H1 (cell line): ENCODE data around the gene SNRPD3. TPM values are rescaled to one million over a fixed set of nuclear protein-coding genes. Genes with fewer than 3 reads are reported as not detected.
A peak's percentile ranks its signal among the peaks of the same experiment; 100 is the strongest.
"Not testable (repeated sequence)": the region's sequence is repeated elsewhere in the genome, so short reads cannot be mapped to it uniquely, and the experiment has no call there.

ENCODE experiments used
- CTCF ChIA-PET: fragments of 300-600 bp; sonication (Branson Sonifier 250); formaldehyde crosslinking; loops from one replicate; lab custom pipeline; 2021; ENCODE audit not compliant: partially characterized antibody; lab: Charles Lee
- POLR2A ChIA-PET: fragments of 300-600 bp; sonication (Branson Sonifier 250); formaldehyde crosslinking; loops from one replicate; lab custom pipeline; 2021; ENCODE audit warnings: inconsistent platforms; ENCODE audit not compliant: partially characterized antibody; lab: Charles Lee
- DNase-seq, 2 experiments: peaks; one replicate each; pipeline versions ENCODE4 v3.0.0 to v3.0.0-alpha.2; 2010 to 2022; ENCODE audit warnings: low spot score in 2 of 2, low read depth in 1 of 2, mixed read lengths in 1 of 2
- FAIRE-seq: peaks from 2 replicates; lab custom pipeline; 2011; peaks lifted over from hg19 to GRCh38; lab: Jason Lieb, UNC
- H2AFZ ChIP-seq: 2 replicates; pipeline ENCODE4 v1.8.1; 2012; ENCODE audit warnings: low read length, inconsistent platforms
- H2AK5ac ChIP-seq: 2 replicates; pipeline ENCODE4 v1.6.1; 2013; ENCODE audit warnings: low read depth, low read length
- H2BK120ac ChIP-seq: replicated peaks from 2 replicates; pipeline ENCODE3; 2013; ENCODE audit warnings: low read depth, low read length, inconsistent platforms
- H2BK12ac ChIP-seq: 2 replicates; pipeline ENCODE4 v1.6.1; 2013; ENCODE audit warnings: low read depth, low read length
- H2BK15ac ChIP-seq: 2 replicates; pipeline ENCODE4 v1.6.1; 2013; ENCODE audit warnings: low read length
- H2BK20ac ChIP-seq: 2 replicates; pipeline ENCODE4 v1.6.1; 2013; ENCODE audit warnings: low read length
- H2BK5ac ChIP-seq: 2 replicates; pipeline ENCODE4 v1.6.1; 2013; ENCODE audit warnings: low read depth, low read length
- H3K14ac ChIP-seq: 2 replicates; pipeline ENCODE4 v1.6.1; 2013; ENCODE audit warnings: inconsistent platforms; ENCODE audit not compliant: insufficient read length
- H3K18ac ChIP-seq: 2 replicates; pipeline ENCODE4 v1.6.1; 2013; ENCODE audit warnings: low read length; ENCODE audit errors: extremely low read depth
- H3K23ac ChIP-seq: 2 replicates; pipeline ENCODE4 v1.6.1; 2013; ENCODE audit warnings: inconsistent platforms; ENCODE audit not compliant: insufficient read length
- H3K23me2 ChIP-seq: 2 replicates; pipeline ENCODE4 v1.6.1; 2013; ENCODE audit warnings: low read depth, low read length
- H3K27ac ChIP-seq: 2 replicates; pipeline ENCODE4 v1.6.1; 2011; ENCODE audit warnings: low read depth, low read length, inconsistent platforms
- H3K27me3 ChIP-seq, 4 experiments: replicated peaks in 1 of 4; 1 replicate in 1 of 4; 2 replicates in 3 of 4; pipeline versions ENCODE4 v1.6.1 to v1.8.1; 2011 to 2013; ENCODE audit warnings: low read length in 3 of 4, mild to moderate bottlenecking in 3 of 4, inconsistent platforms in 2 of 4, mixed read lengths in 2 of 4, moderate library complexity in 1 of 4; ENCODE audit not compliant: control insufficient read depth in 3 of 4, insufficient read depth in 3 of 4; ENCODE audit errors: extremely low read depth in 1 of 4
- H3K36me3 ChIP-seq, 4 experiments: 2 replicates each; pipeline versions ENCODE4 v1.6.1 to v1.8.1; 2011 to 2013; ENCODE audit warnings: mild to moderate bottlenecking in 4 of 4, low read length in 3 of 4, moderate library complexity in 2 of 4, control low read depth in 1 of 4, inconsistent platforms in 1 of 4; ENCODE audit not compliant: insufficient read depth in 4 of 4, control insufficient read depth in 2 of 4
- H3K4ac ChIP-seq: replicated peaks from 2 replicates; pipeline ENCODE3; 2013; ENCODE audit warnings: low read length, low read depth, mixed read lengths, inconsistent platforms; ENCODE audit not compliant: insufficient read length
- H3K4me1 ChIP-seq, 4 experiments: replicated peaks in 1 of 4; 1 replicate in 1 of 4; 2 replicates in 3 of 4; pipeline versions ENCODE4 v1.6.1 to v1.8.1; 2011 to 2013; ENCODE audit warnings: low read length in 3 of 4, inconsistent platforms in 2 of 4, mixed read lengths in 1 of 4; ENCODE audit not compliant: insufficient read depth in 4 of 4, control insufficient read depth in 3 of 4
- H3K4me2 ChIP-seq, 2 experiments: 2 replicates each; pipeline versions ENCODE4 v1.6.1 to v1.8.1; 2011 to 2013; ENCODE audit warnings: low read depth in 2 of 2, low read length in 2 of 2, control low read depth in 1 of 2, inconsistent platforms in 1 of 2, mild to moderate bottlenecking in 1 of 2; ENCODE audit not compliant: insufficient read depth in 1 of 2
- H3K4me3 ChIP-seq, 4 experiments: fragments of 200-600, 300-600 bp in 1 of 4; sonication (generic), shearing (Covaris generic), sonication (Bioruptor Twin) in 1 of 4; 2 replicates each; pipeline versions ENCODE4 v1.5.1 to v1.8.1; 2011 to 2016; ENCODE audit warnings: low read length in 4 of 4, low read depth in 3 of 4, control low read depth in 2 of 4, inconsistent platforms in 2 of 4, mild to moderate bottlenecking in 2 of 4, mixed read lengths in 1 of 4, moderate library complexity in 1 of 4; ENCODE audit not compliant: insufficient read depth in 2 of 4; ENCODE audit errors: extremely low read depth in 1 of 4
- H3K56ac ChIP-seq: replicated peaks from 2 replicates; pipeline ENCODE3; 2013; ENCODE audit warnings: low read depth, mild to moderate bottlenecking, mixed read lengths, low read length, inconsistent platforms; ENCODE audit not compliant: insufficient read length
- H3K79me1 ChIP-seq: 2 replicates; pipeline ENCODE4 v1.6.1; 2013; ENCODE audit warnings: low read depth, low read length, control low read depth
- H3K79me2 ChIP-seq, 2 experiments: 2 replicates each; pipeline versions ENCODE4 v1.6.1 to v1.8.1; 2012 to 2013; ENCODE audit warnings: low read length in 2 of 2, mild to moderate bottlenecking in 2 of 2, inconsistent platforms in 1 of 2; ENCODE audit not compliant: insufficient read depth in 2 of 2, control insufficient read depth in 1 of 2
- H3K9ac ChIP-seq, 4 experiments: replicated peaks in 1 of 4; 1 replicate in 1 of 4; 2 replicates in 3 of 4; pipeline versions ENCODE4 v1.6.1 to v1.8.1; 2011 to 2013; ENCODE audit warnings: low read depth in 3 of 4, low read length in 3 of 4, control low read depth in 2 of 4, mild to moderate bottlenecking in 2 of 4, moderate library complexity in 2 of 4, inconsistent platforms in 1 of 4; ENCODE audit errors: extremely low read depth in 1 of 4
- H3K9me3 ChIP-seq, 2 experiments: 2 replicates each; pipeline versions ENCODE4 v1.6.1 to v1.8.1; 2012 to 2013; ENCODE audit warnings: mild to moderate bottlenecking in 2 of 2, moderate library complexity in 2 of 2, control low read depth in 1 of 2, inconsistent platforms in 1 of 2, low read depth in 1 of 2, low read length in 1 of 2, mixed read lengths in 1 of 2; ENCODE audit not compliant: insufficient read depth in 2 of 2
- H4K20me1 ChIP-seq, 2 experiments: replicated peaks in 1 of 2; 2 replicates each; pipeline versions ENCODE3 to v1.8.1; 2011 to 2013; ENCODE audit warnings: inconsistent platforms in 2 of 2, low read length in 2 of 2, mild to moderate bottlenecking in 1 of 2; ENCODE audit not compliant: insufficient read depth in 2 of 2, control insufficient read depth in 1 of 2
- H4K5ac ChIP-seq: 2 replicates; pipeline ENCODE4 v1.6.1; 2013; ENCODE audit warnings: low read length, low read depth, mixed read lengths, inconsistent platforms; ENCODE audit not compliant: insufficient read length
- H4K8ac ChIP-seq: 2 replicates; pipeline ENCODE4 v1.8.0; 2013; ENCODE audit warnings: mild to moderate bottlenecking, moderate library complexity, low read length, inconsistent platforms; ENCODE audit not compliant: insufficient read depth; ENCODE audit errors: extremely low read depth
- H4K91ac ChIP-seq: replicated peaks from 2 replicates; pipeline ENCODE3; 2013; ENCODE audit warnings: low read length, mixed read lengths, inconsistent platforms; ENCODE audit not compliant: insufficient read length
- E2F6 ChIP-seq: IDR thresholded peaks from 2 replicates; pipeline ENCODE4 v1.6.1; 2012; ENCODE audit warnings: inconsistent platforms
- JUND ChIP-seq: IDR thresholded peaks from 2 replicates; pipeline ENCODE4 v1.6.1; 2011; ENCODE audit warnings: mild to moderate bottlenecking, improper control_type of control experiment, low read length
- POLR2A ChIP-seq, 2 experiments: IDR thresholded peaks; 1 replicate in 1 of 2; 2 replicates in 1 of 2; pipeline ENCODE4 v1.6.1; 2011; ENCODE audit warnings: low read depth in 2 of 2, low read length in 2 of 2, mild to moderate bottlenecking in 2 of 2; ENCODE audit errors: control extremely low read depth in 1 of 2
- WGBS, 2 experiments: shearing (Covaris generic) in 1 of 2; methylation state at CpG; one replicate each; pipeline versions ENCODE4 v1.1.6 to v1.1.7; 2013 to 2015; ENCODE audit warnings: low lambda C conversion rate in 2 of 2, mixed read lengths in 2 of 2, inconsistent platforms in 1 of 2, low coverage in 1 of 2, missing lambda C conversion rate in 1 of 2; ENCODE audit not compliant: insufficient replicate concordance in 2 of 2, insufficient coverage in 1 of 2, insufficient read length in 1 of 2; ENCODE audit errors: extremely low coverage in 1 of 2, missing lambda C conversion rate in 1 of 2; 5-methylcytosine and 5-hydroxymethylcytosine counted together
- polyA plus RNA-seq, 7 experiments: library from polyadenylated mRNA; depleted of rRNA in 3 of 7; stranded (reverse) in 5 of 7; unstranded in 2 of 7; fragments of >200 nt in 5 of 7; fragments of 200-250 nt in 2 of 7; gene quantifications; 1 replicate in 5 of 7; 2 replicates in 1 of 7; 4 replicates in 1 of 7; pipeline versions ENCODE4 v1.2.1 to v1.2.3, GENCODE V29; 2011 to 2013; ENCODE audit warnings: missing spikeins in 2 of 7, mixed read lengths in 2 of 7
- total RNA-seq: library from RNA; stranded (reverse); fragmentation: NEBNext Ultra II Directional; extraction: Animal tissue kit (Norgen Biotek cat#: 25700); gene quantifications from 2 replicates; pipeline ENCODE4 v1.2.1, GENCODE V29; 2021

SNRPD3 gene
- total and polyA plus RNA-seq, 2 of the 8 experiments (the other 6 are each of a cell fraction or from before 2014, with no cell fraction given), result 200 to 455 TPM

- TF ChIP-seq JUND, result peak; percentile 4; the same call in 1 of the 2 replicates
- 0 out of 2 replicates have a peak, but pooled peaks have one; percentile 33 for TF ChIP-seq E2F6
- TF ChIP-seq POLR2A (IDR thresholded peaks at IDR 0.05; ENCODE audit: control extremely low read depth in 1 of 2, low read depth in 2 of 2, low read length in 2 of 2), result peak in 1 of 2 experiments; percentile 65; a peak in 2 of 3 replicates
- TF ChIP-seq, all 59 proteins: peak for 11
Observed at GRCh38 chr22:24592851-24593558, 37.2 kb downstream of the SNRPD3 start, which contains the start of gene LRRC75B (continued).

- not testable (repeated sequence) for H3K36me3 ChIP-seq, H3K27me3 ChIP-seq, H3K23me2 ChIP-seq, H2BK20ac ChIP-seq, H3K79me2 ChIP-seq, H4K20me1 ChIP-seq, H2BK12ac ChIP-seq, H2BK15ac ChIP-seq, H3K14ac ChIP-seq, H3K27ac ChIP-seq, H3K9me3 ChIP-seq, H3K23ac ChIP-seq, H3K79me1 ChIP-seq, H4K5ac ChIP-seq, FAIRE-seq, H3K18ac ChIP-seq, H2AK5ac ChIP-seq, H3K4ac ChIP-seq, H3K56ac ChIP-seq, H2AFZ ChIP-seq, H3K9ac ChIP-seq, H4K91ac ChIP-seq, H2BK120ac ChIP-seq, DNase-seq
- POLR2A ChIA-PET, result interaction anchor here (0.6 to 4.4 kb wide), 9 partner anchors 10 to 301 kb away, joined by 3 to 38 read pairs (median 3); partner anchors contain the start of gene GUCD1
- Histone ChIP-seq H3K4me1 (peaks cover 0 to 25% (median 10%) of the 10 kb centered on the region in 4 experiments; a peak in 6 of 7 replicates), H3K4me2 (peak overlapping the region; percentile 57 to 95; a peak in 1 of 4 replicates), H4K8ac (peak overlapping the region; percentile 74), H2BK5ac (0 out of 2 replicates have a peak overlapping the region, but pooled peaks have one; percentile 35), H3K4me3 (peak overlapping the region; percentile 41 to 87 (median 56); a peak in 5 of 8 replicates)
- CTCF ChIA-PET, result interaction anchor here (0.6 to 1.1 kb wide), 2 partner anchors 12 to 310 kb away, joined by 3 read pairs; no protein-coding TSS in a partner anchor
- 93% methylated on average over 7 of the region's 10 CpGs; no CpG with 5 or more reads in 1 of the 2 experiments for WGBS, 2 experiments
Observed at GRCh38 chr22:24593559-24593835, 37.7 kb downstream of the SNRPD3 start.
